Measurements from ENCODE around the gene PNISR.

PNISR gene

DNA sequence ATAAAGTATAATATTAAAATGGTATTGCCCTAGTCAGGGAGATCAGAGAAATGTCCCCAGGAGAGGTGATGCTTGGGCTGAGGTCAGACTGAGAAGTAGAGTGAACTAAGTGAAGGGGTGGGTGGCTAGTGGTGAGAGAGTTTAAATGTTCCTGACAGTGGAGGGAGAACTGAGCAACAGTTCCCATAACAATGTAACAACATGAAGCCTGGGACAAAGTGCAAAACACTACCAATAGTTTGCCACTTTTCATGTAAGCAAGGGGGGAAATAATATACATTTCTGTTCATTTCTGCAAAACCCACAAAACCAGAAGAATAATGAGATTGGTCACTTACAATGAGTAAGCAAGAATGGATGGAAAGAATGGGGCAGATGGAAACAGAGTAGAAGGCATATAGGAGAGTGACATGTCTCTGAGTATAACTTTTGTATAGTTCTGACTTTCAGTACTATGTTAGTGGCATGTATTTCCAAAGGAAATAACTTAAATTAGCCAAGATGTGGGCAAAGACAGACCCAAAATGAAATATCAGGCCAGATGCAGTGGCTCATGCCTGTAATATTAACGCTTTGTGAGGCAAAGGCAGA is 62.3 kb downstream of the PNISR start:
- ChIA-PET CTCF (no interaction called here), POLR2A (ENCODE audit: low non-redundant PET) (no interaction called here)
- TF ChIP-seq, protein P1, sequence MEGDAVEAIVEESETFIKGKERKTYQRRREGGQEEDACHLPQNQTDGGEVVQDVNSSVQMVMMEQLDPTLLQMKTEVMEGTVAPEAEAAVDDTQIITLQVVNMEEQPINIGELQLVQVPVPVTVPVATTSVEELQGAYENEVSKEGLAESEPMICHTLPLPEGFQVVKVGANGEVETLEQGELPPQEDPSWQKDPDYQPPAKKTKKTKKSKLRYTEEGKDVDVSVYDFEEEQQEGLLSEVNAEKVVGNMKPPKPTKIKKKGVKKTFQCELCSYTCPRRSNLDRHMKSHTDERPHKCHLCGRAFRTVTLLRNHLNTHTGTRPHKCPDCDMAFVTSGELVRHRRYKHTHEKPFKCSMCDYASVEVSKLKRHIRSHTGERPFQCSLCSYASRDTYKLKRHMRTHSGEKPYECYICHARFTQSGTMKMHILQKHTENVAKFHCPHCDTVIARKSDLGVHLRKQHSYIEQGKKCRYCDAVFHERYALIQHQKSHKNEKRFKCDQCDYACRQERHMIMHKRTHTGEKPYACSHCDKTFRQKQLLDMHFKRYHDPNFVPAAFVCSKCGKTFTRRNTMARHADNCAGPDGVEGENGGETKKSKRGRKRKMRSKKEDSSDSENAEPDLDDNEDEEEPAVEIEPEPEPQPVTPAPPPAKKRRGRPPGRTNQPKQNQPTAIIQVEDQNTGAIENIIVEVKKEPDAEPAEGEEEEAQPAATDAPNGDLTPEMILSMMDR (conservative IDR thresholded peaks at IDR 0.05; ENCODE audit: low read depth), result no peak
- no peak for DNase-seq (ENCODE audit: low spot score)
- H3K27ac ChIP-seq, result no peak overlapping the region

DNA sequence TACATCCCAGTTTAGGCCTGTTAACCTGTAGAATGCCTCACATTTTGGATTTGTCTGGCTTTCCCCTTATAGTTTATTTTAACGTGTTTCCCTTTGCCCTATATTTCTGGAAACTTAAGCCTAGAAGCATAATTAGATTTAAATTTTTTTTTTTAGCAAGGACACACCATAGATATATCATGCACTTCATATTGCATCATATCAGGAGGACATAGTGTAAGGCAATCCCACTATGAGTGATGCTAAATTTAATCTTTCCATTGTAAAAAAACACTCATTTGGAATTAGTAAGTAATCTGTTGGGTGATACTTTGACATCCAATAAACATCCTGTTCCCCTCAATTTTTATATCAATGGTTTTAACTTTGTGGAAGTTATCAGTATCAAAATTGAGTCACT is 65.3 kb downstream of the PNISR start:
- DNase-seq (ENCODE audit: low spot score), result no peak
- ChIA-PET POLR2A (ENCODE audit: low non-redundant PET) (no interaction called here), CTCF (interaction anchor here (0.6 to 0.7 kb wide), 2 partner anchors 21 to 25 kb away, joined by 3 read pairs; no protein-coding TSS in a partner anchor)
- H3K27ac ChIP-seq, result no peak overlapping the region
- TF ChIP-seq, protein P1 (conservative IDR thresholded peaks at IDR 0.05; ENCODE audit: low read depth), result no peak

DNA sequence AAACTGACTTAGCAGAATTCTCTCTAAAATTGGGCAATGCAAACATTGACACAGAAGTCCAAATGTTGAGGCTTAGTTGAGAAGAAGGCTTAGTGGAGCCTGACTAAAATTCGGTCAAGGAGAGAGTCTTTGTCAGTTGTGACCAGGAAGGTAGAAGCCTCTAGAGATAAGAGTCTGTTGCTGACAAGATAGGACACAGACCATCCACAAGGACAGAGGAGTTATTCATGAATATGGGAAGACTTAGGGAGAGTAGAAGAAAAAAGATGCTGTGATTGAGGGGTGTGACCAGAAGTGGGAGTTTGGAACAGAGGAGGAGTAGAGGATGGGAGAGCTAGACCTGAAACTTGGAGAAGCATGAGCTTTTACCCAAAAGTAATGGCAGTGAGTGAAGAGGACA is 68.5 kb downstream of the PNISR start:
- DNase-seq (ENCODE audit: low spot score), result no peak
- TF ChIP-seq, protein P1 (conservative IDR thresholded peaks at IDR 0.05; ENCODE audit: low read depth), result no peak
- ChIA-PET CTCF (no interaction called here), POLR2A (ENCODE audit: low non-redundant PET) (no interaction called here)
- no peak overlapping the region for H3K27ac ChIP-seq

DNA sequence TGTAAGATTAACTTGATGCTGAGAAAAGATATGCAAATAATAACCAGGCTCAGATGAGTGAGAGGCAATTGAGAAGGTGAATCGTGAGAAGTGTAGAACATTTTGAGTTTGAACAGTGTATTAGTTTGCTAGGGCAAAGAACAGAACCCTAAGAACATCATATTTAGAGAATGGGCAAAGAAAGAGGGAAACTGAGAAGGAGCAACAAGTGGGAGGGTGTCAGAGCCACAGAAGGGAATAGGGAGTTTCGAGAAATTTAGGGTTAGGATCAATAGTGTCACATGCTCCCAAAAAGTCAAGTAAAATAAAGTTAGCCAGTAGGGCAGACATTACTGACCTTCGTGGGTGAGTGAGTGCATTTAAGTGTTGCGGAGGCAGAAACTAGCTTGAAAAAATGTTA is 70.1 kb downstream of the PNISR start:
- POLR2A ChIA-PET (ENCODE audit: low non-redundant PET), result no interaction called here
- TF ChIP-seq, protein P1 (conservative IDR thresholded peaks at IDR 0.05; ENCODE audit: low read depth), result no peak
- CTCF ChIA-PET, result interaction anchor here (0.6 to 0.7 kb wide), 3 partner anchors 113 to 1484 kb away, joined by 3 read pairs; no protein-coding TSS in a partner anchor
- DNase-seq (ENCODE audit: low spot score), result no peak
- H3K27ac ChIP-seq, result no peak overlapping the region

DNA sequence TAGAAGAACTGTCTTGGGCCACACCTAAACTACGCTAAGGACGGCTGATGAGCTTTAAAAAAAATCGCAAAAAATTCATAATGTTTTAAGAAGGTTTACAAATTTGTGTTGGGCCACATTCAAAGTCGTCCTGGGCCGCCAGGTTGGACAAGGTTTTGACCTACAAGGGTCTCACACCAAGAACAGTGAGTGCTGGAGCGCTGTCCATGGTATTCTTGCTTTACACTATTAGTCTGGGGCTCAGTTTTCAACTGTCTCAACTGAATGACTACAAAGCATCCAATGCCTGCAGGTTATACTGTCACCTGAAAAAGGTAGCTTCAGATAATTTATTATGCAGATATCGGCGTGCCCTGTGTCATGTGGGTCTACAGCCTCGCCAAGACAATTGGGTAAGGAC is 72.0 kb downstream of the PNISR start:
- ChIA-PET CTCF (no interaction called here), POLR2A (ENCODE audit: low non-redundant PET) (no interaction called here)
- TF ChIP-seq, protein P1 (conservative IDR thresholded peaks at IDR 0.05; ENCODE audit: low read depth), result no peak
- no peak overlapping the region for H3K27ac ChIP-seq
- no peak for DNase-seq (ENCODE audit: low spot score)

DNA sequence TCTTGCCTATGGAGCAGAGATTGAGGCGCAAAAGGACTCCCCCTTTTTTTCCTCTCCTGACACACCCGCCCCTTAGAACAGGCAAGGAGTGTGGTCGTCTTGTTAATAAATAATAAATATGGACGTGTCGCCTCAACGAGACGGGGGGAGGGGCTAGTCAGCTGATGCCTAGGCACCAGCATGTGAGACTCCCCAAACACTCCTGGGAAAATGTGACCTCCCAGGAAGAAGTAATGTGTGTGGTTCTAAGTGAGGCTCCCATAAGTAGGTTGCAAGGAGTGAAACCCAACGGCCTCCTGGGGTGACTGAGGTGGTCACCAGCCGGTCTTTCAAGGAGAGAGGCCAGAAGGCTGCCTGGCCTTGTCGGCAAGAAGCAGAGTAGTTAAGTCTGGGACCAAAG is 74.5 kb downstream of the PNISR start:
- DNase-seq (ENCODE audit: low spot score), result no peak
- no peak overlapping the region for H3K27ac ChIP-seq
- ChIA-PET POLR2A (ENCODE audit: low non-redundant PET) (no interaction called here), CTCF (no interaction called here)
- TF ChIP-seq, protein P1 (conservative IDR thresholded peaks at IDR 0.05; ENCODE audit: low read depth), result no peak
